B cell (primary cell): ENCODE measurements around the gene ELL. TPM values are rescaled to one million over a fixed set of nuclear protein-coding genes. Genes with fewer than 3 reads are reported as not detected.

ENCODE experiments used
- ATAC-seq: fragments of 200-7000 bp; cut with Tn5 transposase; one replicate; pipeline ENCODE4 v1.10.0; 2021; ENCODE audit warnings: low read depth, mild to moderate bottlenecking, moderate number of reproducible peaks, moderate library complexity
- CTCF ChIA-PET: fragments of 350-600 bp; sonication (Branson Sonifier 250); formaldehyde crosslinking; loops from one replicate; lab custom pipeline; 2021; ENCODE audit warnings: antibody characterized with exemption, inconsistent platforms; lab: Charles Lee
- POLR2A ChIA-PET: fragments of 350-600 bp; sonication (Branson Sonifier 250); formaldehyde crosslinking; loops from one replicate; lab custom pipeline; 2021; ENCODE audit warnings: antibody characterized with exemption; lab: Charles Lee
- DNase-seq: peaks from one replicate; pipeline ENCODE4 v3.0.0; 2013
- H2AFZ ChIP-seq: 2 replicates; pipeline ENCODE4 v1.6.1; 2012; ENCODE audit warnings: mild to moderate bottlenecking, low read depth, low read length; ENCODE audit not compliant: insufficient read depth, poor library complexity, severe bottlenecking
- H3K27ac ChIP-seq, 2 donors: 1 replicate in 1 of 2; 2 replicates in 1 of 2; pipeline ENCODE4 v1.5.1; 2012 to 2013; ENCODE audit warnings: low read length in 2 of 2, mild to moderate bottlenecking in 2 of 2, moderate library complexity in 1 of 2
- H3K27me3 ChIP-seq, 4 experiments: fragments of 200-600 bp in 1 of 4; sonication (generic) in 1 of 4; replicated peaks in 1 of 4; 1 replicate in 2 of 4; 2 replicates in 2 of 4; pipeline versions ENCODE4 v1.6.1 to v1.7.0; 2013 to 2016; ENCODE audit warnings: low read length in 3 of 4, mild to moderate bottlenecking in 2 of 4, mixed read lengths in 1 of 4, moderate library complexity in 1 of 4; ENCODE audit not compliant: insufficient read depth in 4 of 4, control insufficient read depth in 3 of 4; ENCODE audit errors: control extremely low read depth in 1 of 4
- H3K36me3 ChIP-seq, 2 experiments: replicated peaks in 1 of 2; 1 replicate in 1 of 2; 2 replicates in 1 of 2; pipeline versions ENCODE4 v1.6.1 to v1.7.1; 2013; ENCODE audit warnings: low read length in 1 of 2; ENCODE audit not compliant: insufficient read depth in 2 of 2, control insufficient read depth in 1 of 2; ENCODE audit errors: control extremely low read depth in 1 of 2, extremely low read depth in 1 of 2
- H3K4me1 ChIP-seq, 2 donors: fragments of 200-600 bp in 1 of 2; sonication (generic) in 1 of 2; 1 replicate in 1 of 2; 2 replicates in 1 of 2; pipeline versions ENCODE4 v1.5.1 to v1.6.1; 2013 to 2017; ENCODE audit warnings: low read length in 2 of 2; ENCODE audit not compliant: control insufficient read depth in 2 of 2, insufficient read depth in 2 of 2
- H3K4me2 ChIP-seq: replicated peaks from 2 replicates; pipeline ENCODE3; 2012; ENCODE audit warnings: mild to moderate bottlenecking, low read depth, low read length; ENCODE audit not compliant: poor library complexity, severe bottlenecking
- H3K4me3 ChIP-seq, 5 experiments: fragments of 200-600 bp in 1 of 5; sonication (generic) in 1 of 5; 1 replicate in 3 of 5; 2 replicates in 2 of 5; pipeline versions ENCODE4 v1.5.1 to v1.7.0; 2011 to 2016; ENCODE audit warnings: low read length in 4 of 5, mild to moderate bottlenecking in 4 of 5, low read depth in 2 of 5, control low read depth in 1 of 5, moderate library complexity in 1 of 5; ENCODE audit not compliant: insufficient read depth in 1 of 5; ENCODE audit errors: control extremely low read depth in 1 of 5, extremely low read depth in 1 of 5
- H3K79me2 ChIP-seq: fragments of 200-600 bp; sonication (generic); one replicate; pipeline ENCODE4 v1.6.0; 2016; ENCODE audit warnings: low read length; ENCODE audit not compliant: control insufficient read depth, insufficient read depth
- H3K9ac ChIP-seq: fragments of 200-600 bp; sonication (generic); 2 replicates; pipeline ENCODE4 v1.6.1; 2017; ENCODE audit warnings: mild to moderate bottlenecking, low read length, moderate library complexity
- H3K9me3 ChIP-seq, 3 donors: one replicate each; pipeline versions ENCODE4 v1.6.1 to v1.7.1; 2013; ENCODE audit warnings: low read length in 2 of 3; ENCODE audit not compliant: control insufficient read depth in 2 of 3, insufficient read depth in 1 of 3; ENCODE audit errors: control extremely low read depth in 1 of 3
- H4K20me1 ChIP-seq: 2 replicates; pipeline ENCODE4 v1.6.0; 2012; ENCODE audit warnings: mild to moderate bottlenecking, low read length; ENCODE audit not compliant: insufficient read depth, control insufficient read depth, poor library complexity, severe bottlenecking
- H3K27ac Mint-ChIP-seq: one replicate; pipeline ENCODE4 v1.8.0; 2021; ENCODE audit warnings: mixed read lengths
- H3K27me3 Mint-ChIP-seq: one replicate; pipeline ENCODE4 v1.8.0; 2021; ENCODE audit warnings: mixed read lengths
- H3K4me1 Mint-ChIP-seq: one replicate; pipeline ENCODE4 v1.8.0; 2021; ENCODE audit warnings: mixed read lengths
- H3K4me3 Mint-ChIP-seq: one replicate; pipeline ENCODE4 v1.8.0; 2021; ENCODE audit warnings: mixed read lengths
- H3K9me3 Mint-ChIP-seq: one replicate; pipeline ENCODE4 v1.8.0; 2022; ENCODE audit warnings: mixed read lengths; ENCODE audit not compliant: insufficient read depth
- CTCF ChIP-seq: fragments of 200-600 bp; IDR thresholded peaks from one replicate; pipeline ENCODE4 v1.8.0; 2022; ENCODE audit warnings: antibody characterized with exemption, mild to moderate bottlenecking
- EZH2 ChIP-seq: IDR thresholded peaks from 2 replicates; pipeline ENCODE4 v1.6.1; 2012; ENCODE audit warnings: borderline replicate concordance, low read depth, mild to moderate bottlenecking, moderate library complexity, low read length; ENCODE audit not compliant: insufficient read depth, poor library complexity, severe bottlenecking
- WGBS: methylation state at CpG from one replicate; pipeline ENCODE4 v1.1.5; 2013; ENCODE audit warnings: missing lambda C conversion rate; ENCODE audit not compliant: insufficient coverage; 5-methylcytosine and 5-hydroxymethylcytosine counted together
- intact Hi-C: fragments of 100-400 bp; cut with micrococcal nuclease; formaldehyde crosslinking; loops from one replicate; pipeline ENCODE4 v1.10.0; 2022
- polyA plus RNA-seq: library from polyadenylated mRNA; depleted of rRNA; stranded (reverse); fragments of >200 nt; gene quantifications from 2 replicates; pipeline ENCODE4 v1.2.3, GENCODE V29; 2012
- total RNA-seq, 2 donors: library from RNA; stranded (reverse); fragments of 120-200 nt in 1 of 2; gene quantifications; 1 replicate in 1 of 2; 2 replicates in 1 of 2; pipeline versions ENCODE4 v1.2.3 to v1.2.4, GENCODE V29; 2013 to 2022

Gene ELL
- total and polyA plus RNA-seq, 2 donors (not counting 1 experiment from before 2014, with no cell fraction given), result 21.2 to 31.4 TPM

- Mint-ChIP-seq H3K9me3 (no peaks in the 10 kb centered on the region), H3K27ac (peak overlapping the region; percentile 90), H3K4me1 (peaks cover 21% of the 10 kb centered on the region), H3K27me3 (no peaks in the 10 kb centered on the region), H3K4me3 (peak overlapping the region; percentile 90)
- H3K36me3 ChIP-seq, result peaks cover 0 to 11% of the 10 kb centered on the region in 2 experiments
- peak overlapping the region; percentile 82 to 97 for H3K27ac ChIP-seq
- H4K20me1 ChIP-seq, result no peaks in the 10 kb centered on the region
- H3K4me1 ChIP-seq, result peaks cover 15 to 25% of the 10 kb centered on the region in 2 donors
- H2AFZ ChIP-seq, result peak overlapping the region; percentile 78
- H3K9me3 ChIP-seq, result no peaks in the 10 kb centered on the region
- peak overlapping the region; percentile 73 to 98 (median 93) for H3K4me3 ChIP-seq
- DNase-seq (no peak), ATAC-seq (no peak)
- TF ChIP-seq CTCF (no peak), EZH2 (no peak)
- 17% methylated on average over 11 of the region's 11 CpGs for WGBS
- H3K9ac ChIP-seq, result peak overlapping the region; percentile 99
- intact Hi-C loops, result no loop called here
- ChIA-PET POLR2A (interaction anchor here (0.6 to 4.0 kb wide), 9 partner anchors 13 to 361 kb away, joined by 3 to 44 read pairs (median 11); partner anchors contain the start of genes COPE, DDX49, ELL and FKBP8), CTCF (interaction anchor here (0.6 to 2.0 kb wide), 7 partner anchors 13 to 289 kb away, joined by 3 to 13 read pairs (median 5); partner anchors contain the start of genes ELL, REX1BD and UBA52)
- H3K27me3 ChIP-seq, result no peaks in the 10 kb centered on the region
- H3K79me2 ChIP-seq, result peaks cover 21% of the 10 kb centered on the region
- peak overlapping the region; percentile 99 for H3K4me2 ChIP-seq
Measured at GRCh38 chr19:18558202-18558555, 36.3 kb upstream of the ELL start.

GRCh38 chr19:18557411-18558201 lies 35.7 kb upstream of the ELL start, which contains the start of gene KXD1:
Gene KXD1, plus strand, starts transcription at chr19:18557870. Its CDS starts 4,187 bp downstream, at chr19:18562057.
- H3K27me3 Mint-ChIP-seq, result no peaks in the 10 kb centered on the region
- no peaks in the 10 kb centered on the region for H3K9me3 Mint-ChIP-seq
- ChIA-PET CTCF (interaction anchor here (0.9 to 2.0 kb wide), 7 partner anchors 13 to 289 kb away, joined by 4 to 13 read pairs (median 5); partner anchors contain the start of genes ELL, FKBP8 and UBA52), POLR2A (interaction anchor here (0.6 to 4.0 kb wide), 8 partner anchors 14 to 362 kb away, joined by 3 to 44 read pairs (median 14); partner anchors contain the start of genes COPE, DDX49, ELL and FKBP8)
- peak within 1 kb of the TSS; percentile 82 to 97 for H3K27ac ChIP-seq
- peaks cover 15 to 25% of the 10 kb centered on the region in 2 donors for H3K4me1 ChIP-seq
- H3K36me3 ChIP-seq, result peaks cover 0 to 6% of the 10 kb centered on the region in 2 experiments
- no peaks in the 10 kb centered on the region for H3K9me3 ChIP-seq
- peak; percentile 99 for DNase-seq
- peak within 1 kb of the TSS; percentile 78 for H2AFZ ChIP-seq
- H4K20me1 ChIP-seq, result no peaks in the 10 kb centered on the region
- peaks cover 21% of the 10 kb centered on the region for H3K79me2 ChIP-seq
- intact Hi-C loops, result loop anchor here (1.0 kb wide), 4 partner anchors 13 to 35 kb away; partner anchors contain the start of genes ELL and UBA52
- peak within 1 kb of the TSS; percentile 99 for H3K4me2 ChIP-seq
- under 1% methylated on average over 55 of the region's 58 CpGs for WGBS
- peak; percentile 99 for ATAC-seq
- peak within 1 kb of the TSS; percentile 73 to 98 (median 93) for H3K4me3 ChIP-seq
- H3K27ac Mint-ChIP-seq, result peak within 1 kb of the TSS; percentile 90
- peak within 1 kb of the TSS; percentile 90 for H3K4me3 Mint-ChIP-seq
- no peak for TF ChIP-seq CTCF
- TF ChIP-seq EZH2, result no peak
- peaks cover 21% of the 10 kb centered on the region for H3K4me1 Mint-ChIP-seq
- H3K27me3 ChIP-seq, result no peaks in the 10 kb centered on the region
- peak within 1 kb of the TSS; percentile 99 for H3K9ac ChIP-seq
